Right atrium auricular region (tissue), 2 donors: ENCODE data around the gene CNDP1. TPM values are rescaled to one million over a fixed set of nuclear protein-coding genes. Genes with fewer than 3 reads are reported as not detected.

Source experiments
- DNase-seq: peaks from one replicate; pipeline ENCODE4 v3.0.0-alpha.2; 2019; ENCODE audit warnings: low spot score
- H3K27ac ChIP-seq, 2 donors: fragments of 200-600 bp; sonication (generic); 1 replicate in 1 of 2; 2 replicates in 1 of 2; pipeline ENCODE4 v1.5.1; 2016 to 2019
- H3K27me3 ChIP-seq, 2 donors: fragments of 200-600 bp; sonication (generic); one replicate each; pipeline versions ENCODE4 v1.5.1 to v1.6.0; 2017 to 2019
- H3K36me3 ChIP-seq: fragments of 200-600 bp; sonication (generic); one replicate; pipeline ENCODE4 v1.5.1; 2016
- H3K4me1 ChIP-seq, 2 donors: fragments of 200-600 bp; sonication (generic); one replicate each; pipeline versions ENCODE4 v1.5.1 to v1.6.0; 2017 to 2019
- H3K4me3 ChIP-seq, 2 donors: fragments of 200-600 bp; sonication (generic); 1 replicate in 1 of 2; 2 replicates in 1 of 2; pipeline ENCODE4 v1.5.1; 2017 to 2019; ENCODE audit warnings: mild to moderate bottlenecking in 1 of 2, moderate library complexity in 1 of 2
- H3K9me3 ChIP-seq, 2 donors: fragments of 200-600 bp; sonication (generic); one replicate each; pipeline ENCODE4 v1.5.1; 2019
- total RNA-seq, 2 donors: library from RNA; depleted of rRNA; stranded (reverse); fragments of >200 nt; gene quantifications; one replicate each; pipeline ENCODE4 v1.1.0, GENCODE V29; 2016
- TF ChIP-seq, protein P1 (sequence below), 2 donors: fragments of 200-600 bp; sonication (generic); IDR thresholded peaks; one replicate each; pipeline ENCODE4 v1.5.1; 2019; ENCODE audit warnings: antibody characterized with exemption in 2 of 2

CNDP1 gene
- total RNA-seq, 2 donors from 2014 or later = not detected

DNA sequence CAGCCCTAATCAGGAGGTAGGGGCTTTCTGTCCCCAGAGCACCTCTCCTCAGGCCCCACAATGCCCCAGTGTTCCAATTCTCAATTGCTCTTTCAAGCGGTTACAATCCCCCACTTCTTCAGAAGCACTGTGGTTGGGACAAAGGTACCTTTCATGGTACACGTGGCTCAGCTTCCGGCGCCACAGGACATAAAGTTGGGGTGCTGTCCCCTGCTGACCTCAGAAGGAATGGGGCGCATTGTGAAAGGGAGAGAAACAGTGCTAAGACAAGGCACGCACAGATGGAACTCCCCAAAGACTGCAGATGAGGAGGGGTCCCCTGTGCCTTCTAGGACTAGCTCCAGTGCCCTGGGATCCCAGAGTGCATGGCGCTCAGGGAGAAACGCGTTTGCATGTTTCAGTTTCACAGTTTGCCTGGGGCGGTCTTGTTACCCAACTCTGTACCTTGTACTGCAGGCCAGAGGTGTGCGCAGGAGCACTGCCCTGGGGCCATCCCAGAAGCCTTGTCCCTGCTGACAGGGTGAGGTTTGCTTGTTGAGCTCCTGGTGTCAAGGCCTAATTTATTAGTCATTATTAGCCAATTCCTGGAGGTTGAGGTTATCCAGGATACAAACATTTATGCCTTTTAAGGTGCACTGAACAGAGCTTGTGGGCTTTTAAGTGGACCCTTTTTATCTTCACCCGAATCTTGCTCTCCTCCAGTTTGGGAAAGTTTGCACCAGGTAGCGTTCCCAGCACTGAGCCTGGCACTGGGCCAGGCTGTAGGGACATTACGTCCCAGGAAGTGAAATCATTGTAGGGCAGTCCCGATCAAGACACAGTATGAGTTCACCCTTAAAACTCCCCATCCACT lies 7.6 kb downstream of the CNDP1 start:
- TF ChIP-seq, protein P1, sequence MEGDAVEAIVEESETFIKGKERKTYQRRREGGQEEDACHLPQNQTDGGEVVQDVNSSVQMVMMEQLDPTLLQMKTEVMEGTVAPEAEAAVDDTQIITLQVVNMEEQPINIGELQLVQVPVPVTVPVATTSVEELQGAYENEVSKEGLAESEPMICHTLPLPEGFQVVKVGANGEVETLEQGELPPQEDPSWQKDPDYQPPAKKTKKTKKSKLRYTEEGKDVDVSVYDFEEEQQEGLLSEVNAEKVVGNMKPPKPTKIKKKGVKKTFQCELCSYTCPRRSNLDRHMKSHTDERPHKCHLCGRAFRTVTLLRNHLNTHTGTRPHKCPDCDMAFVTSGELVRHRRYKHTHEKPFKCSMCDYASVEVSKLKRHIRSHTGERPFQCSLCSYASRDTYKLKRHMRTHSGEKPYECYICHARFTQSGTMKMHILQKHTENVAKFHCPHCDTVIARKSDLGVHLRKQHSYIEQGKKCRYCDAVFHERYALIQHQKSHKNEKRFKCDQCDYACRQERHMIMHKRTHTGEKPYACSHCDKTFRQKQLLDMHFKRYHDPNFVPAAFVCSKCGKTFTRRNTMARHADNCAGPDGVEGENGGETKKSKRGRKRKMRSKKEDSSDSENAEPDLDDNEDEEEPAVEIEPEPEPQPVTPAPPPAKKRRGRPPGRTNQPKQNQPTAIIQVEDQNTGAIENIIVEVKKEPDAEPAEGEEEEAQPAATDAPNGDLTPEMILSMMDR (IDR thresholded peaks at IDR 0.05) = no peak
- Histone ChIP-seq H3K27ac (no peak overlapping the region), H3K36me3 (no peaks in the 10 kb centered on the region), H3K4me1 (peaks cover 0 to 8% of the 10 kb centered on the region in 2 donors), H3K9me3 (no peaks in the 10 kb centered on the region), H3K27me3 (no peaks in the 10 kb centered on the region), H3K4me3 (no peak overlapping the region)
- no peak for DNase-seq

DNA sequence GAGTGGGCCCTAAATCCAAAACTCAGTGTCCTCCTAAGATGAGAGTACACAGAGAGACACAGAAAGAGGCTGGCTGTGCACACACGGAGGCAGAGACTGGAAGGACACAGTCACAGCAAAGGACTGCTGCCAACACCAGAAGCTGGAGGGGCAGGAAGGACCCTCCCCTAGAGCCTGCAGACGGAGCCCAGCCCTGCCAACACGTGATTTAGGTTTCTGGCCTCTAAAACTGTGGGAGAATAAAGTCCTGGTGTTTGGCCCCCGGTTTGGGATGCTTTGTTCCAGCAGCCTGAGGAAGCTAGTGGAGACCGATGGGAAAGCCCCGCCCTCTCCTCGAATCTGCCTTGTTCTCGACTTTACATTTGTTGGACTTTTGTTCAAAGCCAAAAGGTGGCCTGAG lies 10.6 kb downstream of the CNDP1 start:
- no peak for DNase-seq
- no peaks in the 10 kb centered on the region for H3K27me3 ChIP-seq
- TF ChIP-seq, protein P1 (IDR thresholded peaks at IDR 0.05) = no peak
- H3K9me3 ChIP-seq = peaks cover 0 to 11% of the 10 kb centered on the region in 2 donors
- no peaks in the 10 kb centered on the region for H3K36me3 ChIP-seq
- no peak overlapping the region for H3K4me3 ChIP-seq
- H3K27ac ChIP-seq = peak overlapping the region in 1 of 2 donors; percentile 77
- peaks cover 0 to 8% of the 10 kb centered on the region in 2 donors for H3K4me1 ChIP-seq

DNA sequence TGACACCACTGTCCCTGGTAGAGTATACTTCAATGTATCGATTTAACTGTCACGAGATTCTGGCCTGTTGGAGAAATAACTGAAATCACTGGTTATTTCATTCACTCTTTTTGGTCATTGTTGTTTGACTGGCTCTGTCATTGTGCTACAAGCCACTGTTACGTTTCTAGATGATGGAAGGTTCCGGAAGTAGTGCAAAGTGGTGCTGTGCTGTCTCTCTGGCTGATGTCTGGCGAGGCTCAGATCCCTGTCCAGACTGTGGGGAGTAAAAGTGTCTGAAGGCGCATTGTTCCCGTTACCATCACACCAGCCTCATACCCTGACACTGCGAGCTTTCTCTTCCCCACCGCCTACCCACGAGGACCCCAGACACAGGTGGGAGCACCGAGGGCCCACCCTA lies 11.7 kb downstream of the CNDP1 start:
- H3K36me3 ChIP-seq = no peaks in the 10 kb centered on the region
- no peak for DNase-seq
- peaks cover 0 to 14% of the 10 kb centered on the region in 2 donors for H3K9me3 ChIP-seq
- H3K27ac ChIP-seq = peak overlapping the region; percentile 70 to 77
- H3K4me1 ChIP-seq = peaks cover 0 to 8% of the 10 kb centered on the region in 2 donors
- no peak overlapping the region for H3K4me3 ChIP-seq
- TF ChIP-seq, protein P1 (IDR thresholded peaks at IDR 0.05) = no peak
- no peaks in the 10 kb centered on the region for H3K27me3 ChIP-seq

DNA sequence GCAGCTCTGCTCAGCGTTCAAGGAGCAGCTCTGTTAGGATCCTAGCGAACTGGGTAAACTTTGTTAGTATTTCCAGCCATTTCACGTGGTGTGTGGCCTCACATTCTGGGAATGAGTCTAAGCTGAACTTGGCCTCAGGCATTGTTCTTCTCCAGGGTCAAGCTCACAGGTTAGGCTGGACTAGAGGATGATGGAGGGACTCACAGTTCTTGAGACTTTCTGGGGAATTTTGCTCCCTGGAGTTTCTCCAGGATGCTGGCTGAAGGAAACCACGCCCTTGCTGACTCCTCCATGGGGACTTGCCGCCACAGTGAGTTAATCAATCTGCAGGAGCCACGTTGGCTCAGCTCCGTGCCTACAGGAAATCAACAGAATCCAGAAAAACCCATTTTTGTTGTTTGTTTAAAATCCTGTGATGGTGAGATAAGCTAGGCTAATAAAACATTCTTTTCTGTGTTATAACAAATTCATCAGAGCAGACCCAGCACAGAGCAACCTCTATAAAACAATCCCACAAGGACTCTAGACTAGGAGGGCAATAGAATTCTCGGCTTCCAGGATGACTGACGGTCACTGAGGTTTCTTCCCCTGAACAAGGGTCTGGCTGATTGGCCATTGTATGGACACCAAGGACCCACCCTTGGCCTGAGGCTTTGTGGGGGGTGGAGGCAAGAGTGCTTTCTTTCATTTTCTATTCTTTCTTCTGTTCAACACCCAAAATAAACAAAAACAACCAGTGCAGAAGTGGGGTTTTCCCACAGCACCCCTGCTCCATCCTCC lies 12.6 kb downstream of the CNDP1 start:
- H3K36me3 ChIP-seq = no peaks in the 10 kb centered on the region
- TF ChIP-seq, protein P1 (IDR thresholded peaks at IDR 0.05) = no peak
- H3K27ac ChIP-seq = peak overlapping the region; percentile 70 to 77
- H3K4me1 ChIP-seq = peaks cover 0 to 8% of the 10 kb centered on the region in 2 donors
- DNase-seq = no peak
- H3K27me3 ChIP-seq = no peaks in the 10 kb centered on the region
- peaks cover 0 to 14% of the 10 kb centered on the region in 2 donors for H3K9me3 ChIP-seq
- H3K4me3 ChIP-seq = no peak overlapping the region

DNA sequence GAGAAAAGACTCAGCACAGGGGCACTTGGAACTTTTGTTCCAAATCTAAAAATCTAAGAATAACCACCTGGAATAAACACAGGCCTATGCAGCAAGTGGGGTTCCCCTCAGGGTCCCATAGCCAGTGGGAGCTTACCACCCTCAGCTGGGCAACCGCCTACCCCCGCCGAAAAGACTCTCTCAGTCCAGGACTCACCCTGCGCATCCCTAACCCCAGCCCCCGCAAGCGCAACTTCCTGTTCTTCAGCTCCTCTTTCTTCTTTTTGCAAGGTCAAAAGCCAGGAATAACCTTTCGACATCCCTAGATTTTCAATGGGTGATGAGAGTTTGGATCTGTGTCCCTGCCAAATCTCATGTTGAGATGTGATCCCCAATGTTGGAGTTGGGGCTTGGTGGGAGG lies 13.6 kb downstream of the CNDP1 start:
- H3K9me3 ChIP-seq = peaks cover 0 to 14% of the 10 kb centered on the region in 2 donors
- peaks cover 0 to 8% of the 10 kb centered on the region in 2 donors for H3K4me1 ChIP-seq
- no peak for DNase-seq
- no peaks in the 10 kb centered on the region for H3K27me3 ChIP-seq
- no peak overlapping the region for H3K4me3 ChIP-seq
- no peaks in the 10 kb centered on the region for H3K36me3 ChIP-seq
- TF ChIP-seq, protein P1 (IDR thresholded peaks at IDR 0.05) = no peak
- peak overlapping the region in 1 of 2 donors; percentile 37 for H3K27ac ChIP-seq
